Spinal cord (tissue), 10 donors: ENCODE results near the gene CACNA1G. TPM values are rescaled to one million over a fixed set of nuclear protein-coding genes. Genes with fewer than 3 reads are reported as not detected.

Source experiments
- DNase-seq, 6 donors: peaks; one replicate each; pipeline versions ENCODE4 v3.0.0 to v3.0.0-alpha.2; 2013 to 2015; ENCODE audit warnings: low spot score in 6 of 6, low read depth in 4 of 6
- H3K27ac ChIP-seq: one replicate; pipeline ENCODE4 v1.5.1; 2013; ENCODE audit warnings: low read depth, low read length, control low read depth
- H3K27me3 ChIP-seq: one replicate; pipeline ENCODE4 v1.6.1; 2013; ENCODE audit warnings: low read length; ENCODE audit not compliant: control insufficient read depth, insufficient read depth
- H3K36me3 ChIP-seq: one replicate; pipeline ENCODE4 v1.6.1; 2013; ENCODE audit warnings: low read length; ENCODE audit not compliant: control insufficient read depth, insufficient read depth
- H3K4me1 ChIP-seq: one replicate; pipeline ENCODE4 v1.6.1; 2013; ENCODE audit warnings: low read length; ENCODE audit not compliant: control insufficient read depth, insufficient read depth
- H3K4me3 ChIP-seq: one replicate; pipeline ENCODE4 v1.5.1; 2013; ENCODE audit warnings: low read depth, low read length, control low read depth
- H3K9me3 ChIP-seq: one replicate; pipeline ENCODE4 v1.6.1; 2013; ENCODE audit warnings: low read length; ENCODE audit not compliant: control insufficient read depth, insufficient read depth
- WGBS: methylation state at CpG from one replicate; pipeline ENCODE4 v1.1.5; 2013; ENCODE audit warnings: missing lambda C conversion rate; ENCODE audit not compliant: insufficient coverage; 5-methylcytosine and 5-hydroxymethylcytosine counted together
- polyA plus RNA-seq, 2 donors: library from polyadenylated mRNA; unstranded; fragments of 120-200 nt; gene quantifications; one replicate each; pipeline ENCODE4 v1.2.1, GENCODE V29; 2013; ENCODE audit not compliant: insufficient read length in 2 of 2
- total RNA-seq, 2 donors: library from RNA; depleted of rRNA in 1 of 2; stranded (reverse); fragments of 120-200 nt in 1 of 2; fragments of >200 nt in 1 of 2; gene quantifications; one replicate each; pipeline versions ENCODE4 v1.2.3 to v1.2.4, GENCODE V29; 2013 to 2014
- donor health status: healthy.

CACNA1G gene
- total and polyA plus RNA-seq, 4 donors: 10.6 to 37.6 (median 23.2) TPM

GRCh38 chr17:50570032-50570431, 9.5 kb downstream of the CACNA1G start:
- Histone ChIP-seq H3K36me3 (peaks cover 43% of the 10 kb centered on the region), H3K27ac (no peak overlapping the region), H3K9me3 (no peaks in the 10 kb centered on the region), H3K4me3 (no peak overlapping the region), H3K27me3 (no peaks in the 10 kb centered on the region), H3K4me1 (peaks cover 44% of the 10 kb centered on the region)
- 61% methylated on average over 6 of the region's 8 CpGs for WGBS
- DNase-seq: peak in 1 of 6 donors; percentile 56

GRCh38 chr17:50570528-50570927, 10.0 kb downstream of the CACNA1G start:
- WGBS: 71% methylated on average over 6 of the region's 7 CpGs
- peak in 1 of 6 donors; percentile 81 for DNase-seq
- Histone ChIP-seq H3K9me3 (no peaks in the 10 kb centered on the region), H3K4me3 (no peak overlapping the region), H3K4me1 (peaks cover 40% of the 10 kb centered on the region), H3K27ac (no peak overlapping the region), H3K27me3 (no peaks in the 10 kb centered on the region), H3K36me3 (peaks cover 46% of the 10 kb centered on the region)

- Histone ChIP-seq H3K36me3 (peaks cover 57% of the 10 kb centered on the region), H3K9me3 (no peaks in the 10 kb centered on the region), H3K27ac (no peak overlapping the region), H3K27me3 (no peaks in the 10 kb centered on the region), H3K4me1 (peaks cover 31% of the 10 kb centered on the region), H3K4me3 (no peak overlapping the region)
- WGBS: 73% methylated on average over 18 of the region's 19 CpGs
- no peak for DNase-seq
Measured at GRCh38 chr17:50571681-50572080, 11.2 kb downstream of the CACNA1G start.

GRCh38 chr17:50572541-50572940, 12.0 kb downstream of the CACNA1G start:
- no peak overlapping the region for H3K4me3 ChIP-seq
- H3K9me3 ChIP-seq: no peaks in the 10 kb centered on the region
- H3K36me3 ChIP-seq: peaks cover 62% of the 10 kb centered on the region
- no peak for DNase-seq
- WGBS: 95% methylated on average over 17 of the region's 20 CpGs
- peaks cover 23% of the 10 kb centered on the region for H3K4me1 ChIP-seq
- H3K27ac ChIP-seq: no peak overlapping the region
- H3K27me3 ChIP-seq: no peaks in the 10 kb centered on the region

GRCh38 chr17:50573866-50574611, 13.5 kb downstream of the CACNA1G start:
- Histone ChIP-seq H3K27ac (no peak overlapping the region), H3K27me3 (no peaks in the 10 kb centered on the region), H3K9me3 (no peaks in the 10 kb centered on the region), H3K4me3 (no peak overlapping the region), H3K4me1 (peaks cover 22% of the 10 kb centered on the region), H3K36me3 (peaks cover 68% of the 10 kb centered on the region)
- WGBS: 73% methylated on average over 9 of the region's 12 CpGs
- no peak for DNase-seq

- DNase-seq: no peak
- WGBS: 79% methylated on average over 29 of the region's 33 CpGs
- Histone ChIP-seq H3K36me3 (peaks cover 73% of the 10 kb centered on the region), H3K27me3 (no peaks in the 10 kb centered on the region), H3K4me1 (peaks cover 7% of the 10 kb centered on the region), H3K27ac (no peak overlapping the region), H3K4me3 (no peak overlapping the region), H3K9me3 (no peaks in the 10 kb centered on the region)
Measured at GRCh38 chr17:50575581-50576210, 15.2 kb downstream of the CACNA1G start.

GRCh38 chr17:50576864-50577263, 16.3 kb downstream of the CACNA1G start:
- peaks cover 4% of the 10 kb centered on the region for H3K4me1 ChIP-seq
- no peak overlapping the region for H3K4me3 ChIP-seq
- 82% methylated on average over 13 of the region's 13 CpGs for whole genome bisulfite sequencing
- H3K9me3 ChIP-seq: no peaks in the 10 kb centered on the region
- no peak for DNase-seq
- no peaks in the 10 kb centered on the region for H3K27me3 ChIP-seq
- no peak overlapping the region for H3K27ac ChIP-seq
- H3K36me3 ChIP-seq: peaks cover 78% of the 10 kb centered on the region

- 92% methylated on average over 13 of the region's 13 CpGs for WGBS
- H3K4me1 ChIP-seq: peaks cover 7% of the 10 kb centered on the region
- H3K4me3 ChIP-seq: no peak overlapping the region
- peaks cover 78% of the 10 kb centered on the region for H3K36me3 ChIP-seq
- DNase-seq: no peak
- H3K9me3 ChIP-seq: no peaks in the 10 kb centered on the region
- H3K27me3 ChIP-seq: no peaks in the 10 kb centered on the region
- H3K27ac ChIP-seq: no peak overlapping the region
Measured at GRCh38 chr17:50577451-50577954, 17.0 kb downstream of the CACNA1G start.

- 79% methylated on average over 16 of the region's 16 CpGs for WGBS
- H3K4me3 ChIP-seq: no peak overlapping the region
- no peak overlapping the region for H3K27ac ChIP-seq
- no peaks in the 10 kb centered on the region for H3K9me3 ChIP-seq
- no peaks in the 10 kb centered on the region for H3K27me3 ChIP-seq
- H3K36me3 ChIP-seq: peaks cover 78% of the 10 kb centered on the region
- H3K4me1 ChIP-seq: peaks cover 7% of the 10 kb centered on the region
- DNase-seq: no peak
Measured at GRCh38 chr17:50578173-50578572, 17.7 kb downstream of the CACNA1G start.

GRCh38 chr17:50579399-50579798, 18.9 kb downstream of the CACNA1G start:
- Histone ChIP-seq H3K4me1 (peaks cover 11% of the 10 kb centered on the region), H3K36me3 (peaks cover 78% of the 10 kb centered on the region), H3K4me3 (no peak overlapping the region), H3K9me3 (no peaks in the 10 kb centered on the region), H3K27ac (no peak overlapping the region), H3K27me3 (no peaks in the 10 kb centered on the region)
- no peak for DNase-seq
- WGBS: 62% methylated on average over 3 of the region's 7 CpGs
